GM13976 (cell line): Measurements from ENCODE around the gene FNBP1L.
"Not testable (repeated sequence)": the region's sequence is repeated elsewhere in the genome, so short reads cannot be mapped to it uniquely, and the experiment has no call there.

Experiments
- DNase-seq: peaks from one replicate; pipeline ENCODE4 v3.0.0; 2012; ENCODE audit warnings: low spot score
- CTCF ChIP-seq: IDR thresholded peaks from 2 replicates; pipeline ENCODE4 v1.5.1; 2012; ENCODE audit warnings: borderline replicate concordance, mild to moderate bottlenecking; ENCODE audit not compliant: insufficient read depth; ENCODE audit errors: extremely low read depth, missing control alignments, control extremely low read depth
- in situ Hi-C: fragments of 300-500 bp; cut with MboI; formaldehyde crosslinking; loops from one replicate; pipeline ENCODE4 v1.12.0; 2022; ENCODE audit warnings: low sequenced_read_pairs, mixed read lengths, inconsistent platforms; ENCODE audit not compliant: unreplicated experiment

FNBP1L gene

GRCh38 chr1:93541045-93541444 is 93.1 kb downstream of the FNBP1L start:
- DNase-seq = no peak
- in situ Hi-C loops = no loop called here
- no peak for TF ChIP-seq CTCF

GRCh38 chr1:93542398-93542797 is 94.5 kb downstream of the FNBP1L start:
- no peak for TF ChIP-seq CTCF
- DNase-seq = no peak
- in situ Hi-C loops = no loop called here

- no peak for TF ChIP-seq CTCF
- DNase-seq = no peak
- in situ Hi-C loops = no loop called here
Measured at GRCh38 chr1:93546162-93546863, 98.4 kb downstream of the FNBP1L start.

GRCh38 chr1:93549131-93549530 is 101.2 kb downstream of the FNBP1L start:
- in situ Hi-C loops = no loop called here
- no peak for DNase-seq
- no peak for TF ChIP-seq CTCF

GRCh38 chr1:93549811-93550210 is 101.9 kb downstream of the FNBP1L start:
- TF ChIP-seq CTCF = no peak
- no peak for DNase-seq
- in situ Hi-C loops = no loop called here

- no peak for DNase-seq
- TF ChIP-seq CTCF = no peak
- in situ Hi-C loops = no loop called here
Measured at GRCh38 chr1:93552741-93553455, 105.0 kb downstream of the FNBP1L start.

GRCh38 chr1:93553886-93554490 is 106.1 kb downstream of the FNBP1L start:
- DNase-seq, in situ Hi-C loops: not testable (repeated sequence)
